ENCODE measurements around the gene PFDN1. TPM values are rescaled to one million over a fixed set of nuclear protein-coding genes. Genes with fewer than 3 reads are reported as not detected.

The PFDN1 gene
- total and polyA plus RNA-seq, 10 donors = 38.0 to 82.1 (median 61.6) TPM

- TF ChIP-seq POLR2A (IDR thresholded peaks at IDR 0.05) (no peak), POLR2AphosphoS5 (IDR thresholded peaks at IDR 0.05) (no peak), CTCF (IDR thresholded peaks at IDR 0.05 in 8 of 11, conservative IDR thresholded peaks at IDR 0.05 in 3 of 11) (no peak)
- no peaks in the 10 kb centered on the region for H3K27me3 ChIP-seq (replicated peaks in 1 of 7)
- DNase-seq = no peak
- 61 to 93% (median 88%) methylated on average over 3 of the region's 3 CpGs for WGBS, 5 donors
- peaks cover 0 to 22% (median 0%) of the 10 kb centered on the region in 6 donors for H3K36me3 ChIP-seq
- peak overlapping the region in 1 of 8 donors; percentile 0 for H3K27ac ChIP-seq
- no peak overlapping the region for H3K4me3 ChIP-seq
- H3K9me3 ChIP-seq = no peaks in the 10 kb centered on the region
- peaks cover 0 to 35% (median 7%) of the 10 kb centered on the region in 6 donors for H3K4me1 ChIP-seq
- intact Hi-C loops (cut with DNase I; ENCODE audit: low total_unique reads) = no loop called here
Observed at GRCh38 chr5:140267201-140267540, 35.7 kb downstream of the PFDN1 start.

- intact Hi-C loops (cut with DNase I; ENCODE audit: low total_unique reads) = no loop called here
- Histone ChIP-seq H3K27ac (peak overlapping the region in 1 of 8 donors; percentile 0), H3K4me1 (peaks cover 0 to 41% (median 12%) of the 10 kb centered on the region in 6 donors), H3K4me3 (no peak overlapping the region), H3K9me3 (no peaks in the 10 kb centered on the region), H3K36me3 (peaks cover 0 to 24% (median 0%) of the 10 kb centered on the region in 6 donors), H3K27me3 (replicated peaks in 1 of 7) (no peaks in the 10 kb centered on the region)
- 66 to 87% (median 82%) methylated on average over 6 of the region's 6 CpGs for WGBS, 5 donors
- TF ChIP-seq POLR2A (IDR thresholded peaks at IDR 0.05) = no peak
- TF ChIP-seq POLR2AphosphoS5 (IDR thresholded peaks at IDR 0.05) = no peak
- no peak for TF ChIP-seq CTCF (IDR thresholded peaks at IDR 0.05 in 8 of 11, conservative IDR thresholded peaks at IDR 0.05 in 3 of 11)
- no peak for DNase-seq
Observed at GRCh38 chr5:140266471-140267200, 36.3 kb downstream of the PFDN1 start.

- intact Hi-C loops (cut with DNase I; ENCODE audit: low total_unique reads) = no loop called here
- no peak for DNase-seq
- no peak for TF ChIP-seq POLR2AphosphoS5 (IDR thresholded peaks at IDR 0.05)
- Histone ChIP-seq H3K4me3 (no peak overlapping the region), H3K27me3 (replicated peaks in 1 of 7) (no peaks in the 10 kb centered on the region), H3K36me3 (peaks cover 0 to 25% (median 0%) of the 10 kb centered on the region in 6 donors), H3K4me1 (peaks cover 0 to 49% (median 19%) of the 10 kb centered on the region in 6 donors), H3K9me3 (no peaks in the 10 kb centered on the region), H3K27ac (no peak overlapping the region)
- WGBS, 5 donors = 89 to 100% (median 92%) methylated on average over 1 of the region's 1 CpG
Observed at GRCh38 chr5:140265845-140266244, 37.1 kb downstream of the PFDN1 start.

GRCh38 chr5:140262839-140263238, 40.1 kb downstream of the PFDN1 start:
- intact Hi-C loops (cut with DNase I; ENCODE audit: low total_unique reads) = no loop called here
- WGBS, 5 donors = 95 to 99% (median 98%) methylated on average over 3 of the region's 3 CpGs

More at GRCh38 chr5:140262839-140263238, 40.1 kb downstream of the PFDN1 start:
- TF ChIP-seq POLR2A (IDR thresholded peaks at IDR 0.05) (no peak), CTCF (IDR thresholded peaks at IDR 0.05 in 8 of 11, conservative IDR thresholded peaks at IDR 0.05 in 3 of 11) (no peak), POLR2AphosphoS5 (IDR thresholded peaks at IDR 0.05) (no peak)
- Histone ChIP-seq H3K27ac (no peak overlapping the region), H3K27me3 (replicated peaks in 1 of 7) (no peaks in the 10 kb centered on the region), H3K36me3 (peaks cover 0 to 42% (median 5%) of the 10 kb centered on the region in 6 donors), H3K4me1 (peaks cover 0 to 52% (median 19%) of the 10 kb centered on the region in 6 donors), H3K9me3 (no peaks in the 10 kb centered on the region), H3K4me3 (no peak overlapping the region)
- no peak for DNase-seq

Measured in spleen (tissue), 11 donors.